ENCODE measurements around the gene JAM2.

- TF ChIP-seq EZH2 (IDR thresholded peaks at IDR 0.05; ENCODE audit: borderline replicate concordance, insufficient read depth, low read length, poor library complexity, severe bottlenecking) (no peak), MXI1 (conservative IDR thresholded peaks at IDR 0.05; ENCODE audit: poor library complexity, severe bottlenecking) (no peak), TAF1 (IDR thresholded peaks at IDR 0.05; ENCODE audit: low read depth) (no peak), POLR2AphosphoS5 (IDR thresholded peaks at IDR 0.05) (no peak), RAD21 (conservative IDR thresholded peaks at IDR 0.05) (no peak)
- TF ChIP-seq, protein P1, sequence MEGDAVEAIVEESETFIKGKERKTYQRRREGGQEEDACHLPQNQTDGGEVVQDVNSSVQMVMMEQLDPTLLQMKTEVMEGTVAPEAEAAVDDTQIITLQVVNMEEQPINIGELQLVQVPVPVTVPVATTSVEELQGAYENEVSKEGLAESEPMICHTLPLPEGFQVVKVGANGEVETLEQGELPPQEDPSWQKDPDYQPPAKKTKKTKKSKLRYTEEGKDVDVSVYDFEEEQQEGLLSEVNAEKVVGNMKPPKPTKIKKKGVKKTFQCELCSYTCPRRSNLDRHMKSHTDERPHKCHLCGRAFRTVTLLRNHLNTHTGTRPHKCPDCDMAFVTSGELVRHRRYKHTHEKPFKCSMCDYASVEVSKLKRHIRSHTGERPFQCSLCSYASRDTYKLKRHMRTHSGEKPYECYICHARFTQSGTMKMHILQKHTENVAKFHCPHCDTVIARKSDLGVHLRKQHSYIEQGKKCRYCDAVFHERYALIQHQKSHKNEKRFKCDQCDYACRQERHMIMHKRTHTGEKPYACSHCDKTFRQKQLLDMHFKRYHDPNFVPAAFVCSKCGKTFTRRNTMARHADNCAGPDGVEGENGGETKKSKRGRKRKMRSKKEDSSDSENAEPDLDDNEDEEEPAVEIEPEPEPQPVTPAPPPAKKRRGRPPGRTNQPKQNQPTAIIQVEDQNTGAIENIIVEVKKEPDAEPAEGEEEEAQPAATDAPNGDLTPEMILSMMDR (IDR thresholded peaks at IDR 0.05; ENCODE audit: poor library complexity, severe bottlenecking) = no peak
Observed at GRCh38 chr21:25750085-25750484, 111.0 kb downstream of the JAM2 start.
